Measurements from ENCODE around the gene RGS3.
"Not testable (repeated sequence)": the region's sequence is repeated elsewhere in the genome, so short reads cannot be mapped to it uniquely, and the experiment has no call there.

The RGS3 gene

DNA sequence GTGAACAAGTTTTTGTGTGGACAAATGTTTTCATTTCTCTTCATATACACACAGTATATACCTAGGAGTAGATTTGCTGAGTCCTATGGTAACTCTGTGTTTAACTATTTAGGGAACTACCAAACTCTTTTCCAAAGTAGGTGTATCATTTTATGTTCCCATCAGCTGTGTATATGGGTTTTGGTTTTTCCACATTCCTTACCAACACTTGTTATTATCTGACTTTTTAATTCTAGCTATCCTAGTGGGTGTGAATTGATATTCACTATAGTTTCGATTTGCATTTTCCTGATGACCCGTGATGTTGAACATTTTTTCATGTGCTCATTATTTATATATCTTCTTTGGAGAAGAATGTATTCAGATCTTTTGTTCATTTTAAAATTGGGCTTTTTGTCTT, 3.7 kb downstream of the RGS3 start:
- DNase-seq: no peak

DNA sequence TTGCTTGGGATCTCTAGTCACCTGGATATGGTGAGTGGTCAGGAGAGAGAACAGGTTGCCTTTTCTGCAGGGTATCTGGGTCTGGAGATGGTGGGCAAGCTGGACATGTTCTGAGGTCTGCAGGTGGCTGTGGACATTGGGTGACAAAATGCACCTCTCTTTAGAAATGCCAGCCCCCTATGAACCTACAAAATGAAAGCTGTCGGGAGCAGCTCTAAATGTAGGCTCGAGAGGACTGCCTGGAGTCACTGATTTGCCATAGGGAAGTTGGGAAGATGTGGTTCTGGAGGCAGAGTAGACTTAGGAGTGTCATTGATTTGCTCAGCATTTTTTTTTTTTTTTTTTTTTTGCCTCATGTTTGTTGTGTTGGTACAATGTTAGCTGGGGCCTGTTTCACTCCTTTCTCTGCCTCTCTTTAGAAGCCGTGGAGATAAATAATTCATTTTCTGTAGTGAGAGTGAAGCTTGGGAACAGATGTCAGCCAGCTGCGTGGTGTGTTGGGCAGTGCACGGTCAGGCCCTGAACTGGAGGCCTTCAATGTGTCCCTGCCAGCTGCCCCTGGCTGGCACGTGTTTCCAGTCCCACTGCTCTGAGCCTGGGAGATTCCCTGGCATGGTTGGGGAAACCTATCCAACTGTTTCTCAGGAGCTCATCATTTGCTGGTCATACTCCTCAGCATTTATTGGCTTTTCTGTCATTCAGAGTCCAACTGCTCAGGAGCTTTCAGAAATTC, 5.4 kb downstream of the RGS3 start:
- DNase-seq: no peak

DNA sequence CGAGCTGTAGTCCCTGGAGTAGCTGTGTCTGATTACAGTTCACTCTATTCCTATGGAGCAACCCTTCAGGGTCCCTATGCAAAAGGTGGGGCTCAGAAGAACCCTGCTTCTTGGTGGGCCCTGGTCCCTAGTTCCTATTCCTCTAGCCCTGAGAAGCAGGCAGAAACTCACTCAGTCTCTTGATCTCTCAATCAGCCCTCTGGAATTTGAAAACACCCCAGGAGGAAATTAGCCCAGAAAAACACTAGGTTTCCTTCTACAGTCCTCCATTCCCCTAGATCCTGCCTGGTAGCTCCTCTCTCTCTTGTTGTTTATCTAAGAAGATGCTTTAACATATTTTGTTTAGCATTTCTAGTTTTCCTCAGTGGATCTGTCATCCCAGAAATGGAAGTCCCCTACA, 7.6 kb downstream of the RGS3 start:
- DNase-seq: no peak

DNA sequence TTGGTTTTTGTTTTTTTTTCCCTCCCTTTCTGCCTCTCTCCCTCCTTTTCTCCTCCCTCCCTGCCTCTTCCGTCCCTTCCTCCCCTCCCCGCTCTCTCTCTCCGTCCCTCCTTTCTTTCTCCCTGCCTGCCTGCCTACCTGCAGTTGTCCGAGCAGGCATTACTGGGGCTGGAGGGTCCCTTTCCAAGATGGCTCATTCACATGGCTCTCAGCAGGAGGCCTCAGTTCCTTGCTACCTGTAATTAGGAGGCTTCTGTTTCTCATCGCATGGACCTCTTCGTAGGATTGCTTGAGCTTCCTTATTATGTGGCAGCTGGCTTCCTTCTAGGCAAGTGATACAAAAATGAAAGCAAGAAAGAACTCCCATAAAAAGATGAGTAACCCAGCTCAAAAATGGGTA, 8.0 kb downstream of the RGS3 start:
- no peak for DNase-seq

DNA sequence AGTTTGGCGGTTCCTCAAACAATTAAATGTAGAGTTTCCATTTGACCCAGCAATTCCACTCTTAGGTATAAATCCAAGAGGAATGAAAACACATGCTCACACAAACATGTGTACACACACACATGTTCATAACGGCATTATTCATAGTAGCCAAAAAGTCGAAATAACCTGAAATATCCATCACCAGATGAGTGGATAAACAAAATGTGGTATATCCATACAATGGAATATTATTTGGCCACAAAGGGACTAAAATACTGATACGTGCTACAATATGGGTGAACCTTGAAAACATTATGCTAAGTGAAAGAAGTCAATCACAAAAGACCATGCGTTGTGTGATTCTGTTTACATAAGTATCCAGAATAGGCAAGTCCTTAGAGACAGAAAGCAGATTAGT, 8.7 kb downstream of the RGS3 start:
- DNase-seq: no peak

DNA sequence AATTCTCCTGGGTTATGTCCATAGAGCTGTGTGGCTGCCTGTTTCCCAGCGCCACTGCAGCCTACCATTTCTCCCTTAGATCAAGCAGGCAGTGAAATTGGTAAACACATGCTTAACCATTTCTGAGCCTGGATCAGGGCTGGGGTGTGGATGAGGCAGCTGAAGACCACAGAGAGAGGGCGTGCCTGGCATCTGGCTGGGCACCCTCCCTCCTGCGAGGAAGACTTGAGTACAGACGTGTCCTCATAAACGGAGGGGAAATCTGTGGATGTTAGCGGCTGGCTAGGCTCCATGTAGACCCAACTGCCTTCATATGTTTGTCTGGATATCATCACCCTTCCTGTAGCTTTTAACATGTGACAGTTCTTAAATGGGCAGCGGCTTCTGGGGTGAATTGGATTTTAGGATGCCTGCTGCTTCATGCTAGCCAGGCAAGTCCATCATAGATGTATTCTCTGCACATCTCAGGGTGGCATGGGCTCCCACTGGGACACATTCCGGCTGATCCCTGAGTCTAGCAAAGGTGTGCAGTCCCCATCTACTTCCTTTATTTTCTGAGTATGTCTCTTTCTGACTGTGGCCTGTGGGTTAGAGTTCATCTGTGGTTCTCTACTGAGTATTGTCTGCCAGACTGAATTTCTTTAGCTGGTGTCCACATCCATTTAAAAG, 11.0 kb downstream of the RGS3 start:
- DNase-seq: no peak

DNA sequence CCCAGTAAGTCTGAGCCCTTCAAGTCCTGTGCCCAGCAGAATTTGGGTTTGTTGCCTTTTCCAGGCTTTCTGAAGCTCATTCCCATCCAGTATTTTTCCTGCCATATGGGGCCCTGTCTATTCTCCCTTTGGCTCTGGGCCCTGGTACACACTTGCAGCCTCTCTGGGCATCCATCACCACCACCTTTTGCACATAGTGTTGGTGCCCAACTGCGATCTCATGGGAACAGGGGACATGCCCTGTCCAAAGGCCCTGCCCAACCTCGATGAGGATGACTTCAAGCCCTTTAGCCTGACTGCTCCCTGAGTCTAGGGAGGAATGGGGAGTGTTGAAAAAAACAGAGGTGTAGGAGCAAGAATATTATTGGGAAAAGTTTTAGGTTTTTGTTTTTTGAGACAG, 11.5 kb downstream of the RGS3 start:
- DNase-seq: no peak

DNA sequence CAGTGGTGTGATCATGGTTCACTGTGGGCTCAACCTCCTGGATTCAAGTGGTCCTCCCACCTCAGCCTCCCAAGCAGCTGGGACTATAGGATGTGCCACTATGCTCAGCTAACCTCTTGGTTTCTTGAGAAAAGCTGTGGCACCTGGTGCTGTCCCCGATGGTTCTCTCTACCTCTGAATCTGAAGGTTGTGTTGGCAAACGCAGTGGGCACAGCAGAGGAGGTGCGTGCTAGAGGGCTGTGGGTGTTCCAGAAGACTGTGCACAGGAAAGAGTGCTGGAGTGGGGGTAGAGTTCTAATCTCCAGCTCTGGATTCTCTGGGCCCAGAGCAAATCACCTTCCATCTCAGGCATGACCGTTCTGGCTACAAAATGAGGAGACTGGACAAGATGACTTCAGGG, 12.5 kb downstream of the RGS3 start:
- DNase-seq: no peak

DNA sequence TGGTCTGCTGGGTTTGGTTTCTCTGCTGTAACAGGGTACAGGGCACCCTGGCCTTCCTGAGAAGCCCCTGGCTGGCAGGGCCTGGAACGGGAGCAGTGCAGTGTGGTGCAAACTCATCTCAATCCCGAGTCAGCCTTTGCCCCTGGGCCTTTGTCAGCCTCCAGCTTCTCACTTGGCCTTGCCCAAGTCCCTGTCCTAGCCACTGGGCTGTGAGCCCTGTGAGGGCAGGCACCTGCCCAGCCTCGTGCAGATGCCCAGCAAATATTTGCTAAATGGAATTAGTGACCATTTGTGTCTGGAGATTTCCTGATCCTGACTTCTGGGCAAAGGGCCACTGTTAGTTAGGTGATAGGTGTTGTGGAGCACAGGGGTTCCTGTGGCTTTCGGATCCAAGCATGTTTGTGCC, 13.0 kb downstream of the RGS3 start:
- DNase-seq: no peak

DNA sequence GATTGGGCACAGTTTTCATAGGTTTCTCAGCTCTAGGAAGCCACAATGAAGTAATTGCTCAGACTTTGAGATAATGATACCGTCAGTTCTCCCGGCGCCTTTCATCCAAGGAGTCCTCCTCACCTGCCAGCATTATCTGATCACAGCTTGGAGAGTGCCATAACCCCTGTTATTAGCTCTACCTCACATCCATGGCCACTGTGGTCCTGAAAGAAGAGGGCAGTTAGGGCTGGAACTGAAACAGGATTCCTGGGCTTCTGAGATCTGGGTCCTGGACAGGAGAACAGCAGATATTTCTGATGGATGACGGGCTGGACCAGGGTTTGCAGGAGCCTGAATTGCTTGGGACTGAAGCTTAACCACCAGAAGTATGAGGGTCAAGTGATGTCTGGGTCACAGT, 13.5 kb downstream of the RGS3 start:
- no peak for DNase-seq

DNA sequence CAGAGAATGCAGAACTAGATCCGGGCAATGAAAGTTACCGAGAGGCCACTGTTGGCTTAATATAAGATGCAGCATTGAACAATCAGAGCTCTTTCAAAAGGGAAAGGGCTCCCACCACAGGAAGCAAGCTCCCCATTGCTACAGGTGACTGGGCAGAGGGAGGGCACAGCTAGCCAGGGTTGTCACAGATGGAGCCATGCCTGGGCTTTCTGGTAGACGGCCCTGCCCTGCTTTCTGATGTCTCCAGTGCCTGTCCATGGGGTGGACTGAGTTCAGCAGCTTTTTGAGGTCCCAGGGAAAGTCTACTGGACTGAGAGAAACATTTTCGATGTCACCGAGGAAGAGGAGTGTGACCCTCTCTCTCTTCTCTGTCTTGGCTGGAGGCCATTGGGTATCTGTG, 14.1 kb downstream of the RGS3 start:
- DNase-seq: no peak

DNA sequence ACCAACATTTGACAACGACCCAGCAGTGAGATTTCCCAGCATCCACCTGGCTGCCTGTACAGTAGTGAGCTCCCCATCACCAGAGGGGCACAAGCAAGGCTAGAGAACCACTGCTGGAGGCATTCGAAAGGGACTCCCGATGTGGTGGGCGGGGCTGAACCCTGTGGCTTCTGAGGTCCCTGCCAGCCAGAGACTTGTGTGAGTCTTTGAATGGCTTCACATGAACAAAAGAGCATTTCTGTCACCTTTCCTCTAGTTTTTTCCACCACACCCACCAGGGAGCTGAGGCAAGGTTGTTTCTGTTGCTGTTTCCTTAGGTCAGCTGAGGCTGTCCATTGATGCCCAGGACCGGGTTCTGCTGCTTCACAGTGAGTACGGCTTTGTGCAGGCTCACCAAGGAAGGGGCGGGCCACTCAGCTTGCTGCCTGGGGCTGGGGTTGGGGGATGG, 15.7 kb downstream of the RGS3 start:
- peak in 1 of 2 donors; percentile 12 for DNase-seq

DNA sequence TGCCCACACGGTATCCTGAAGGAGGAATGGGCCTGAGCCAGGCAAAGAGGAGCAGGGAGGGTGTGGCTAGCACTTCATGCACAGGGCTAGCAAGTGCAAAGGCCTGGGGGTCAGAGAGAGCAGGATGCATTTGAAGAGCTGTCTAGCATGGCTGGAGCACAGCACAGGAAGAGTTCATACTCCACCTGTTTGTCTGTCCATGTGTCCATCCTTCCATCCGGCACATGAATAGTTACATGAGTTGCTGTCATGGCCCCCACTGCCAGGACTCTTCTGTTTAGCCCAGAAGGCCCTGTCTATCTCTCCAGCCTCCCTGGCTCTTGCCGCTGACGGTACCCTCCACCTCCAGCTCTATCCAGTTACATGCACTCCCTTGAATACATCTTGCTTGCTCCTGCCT, 17.1 kb downstream of the RGS3 start:
- no peak for DNase-seq

DNA sequence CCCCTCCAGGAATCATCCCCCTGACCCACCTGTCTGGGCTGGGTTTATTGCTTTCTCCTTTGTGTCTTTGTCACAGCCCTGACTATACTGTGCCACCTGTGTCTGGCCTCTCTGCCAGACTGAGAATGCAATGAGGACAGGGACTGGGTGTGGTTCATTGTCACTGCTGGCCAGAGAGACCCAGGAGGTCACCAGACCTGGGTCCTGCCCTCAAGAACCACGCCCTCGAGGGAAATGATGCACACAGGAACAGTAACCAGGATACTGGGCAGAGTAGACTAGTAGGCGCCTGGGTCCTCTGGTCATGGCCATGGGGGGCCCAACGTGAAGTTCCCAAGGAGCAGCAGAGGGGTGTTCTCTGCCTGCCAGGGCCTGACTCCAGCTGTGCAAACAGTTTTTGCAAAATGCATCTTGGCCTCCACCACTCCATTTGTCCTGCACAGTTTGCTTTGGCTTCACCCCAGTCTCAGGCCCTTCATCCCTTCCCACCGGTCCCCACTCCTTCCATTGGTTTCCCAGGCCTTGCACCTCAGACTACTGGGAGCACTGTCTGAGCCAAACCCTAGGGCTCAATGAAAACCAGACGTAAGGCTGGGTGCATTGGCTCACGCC, 17.8 kb downstream of the RGS3 start:
- DNase-seq: no peak

DNA sequence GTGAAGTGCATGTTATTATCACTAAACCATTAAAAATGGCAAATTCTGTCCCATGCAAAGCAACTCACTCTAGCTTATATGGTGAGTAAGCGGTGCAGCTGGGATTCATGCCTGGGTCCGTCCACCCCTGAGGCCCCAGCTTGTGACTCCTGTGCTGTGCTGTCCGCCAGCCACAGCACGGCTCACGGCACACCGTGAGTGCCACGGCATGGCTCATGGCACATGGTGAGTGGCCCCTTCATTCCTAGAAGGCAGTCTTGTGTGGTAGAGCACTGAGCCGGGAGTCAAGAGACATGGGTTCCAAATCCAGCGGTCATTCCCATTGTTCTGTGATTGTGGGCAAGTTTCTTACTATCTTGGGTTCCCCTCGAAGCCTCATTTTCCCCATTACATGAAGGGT, 18.8 kb downstream of the RGS3 start:
- no peak for DNase-seq

DNA sequence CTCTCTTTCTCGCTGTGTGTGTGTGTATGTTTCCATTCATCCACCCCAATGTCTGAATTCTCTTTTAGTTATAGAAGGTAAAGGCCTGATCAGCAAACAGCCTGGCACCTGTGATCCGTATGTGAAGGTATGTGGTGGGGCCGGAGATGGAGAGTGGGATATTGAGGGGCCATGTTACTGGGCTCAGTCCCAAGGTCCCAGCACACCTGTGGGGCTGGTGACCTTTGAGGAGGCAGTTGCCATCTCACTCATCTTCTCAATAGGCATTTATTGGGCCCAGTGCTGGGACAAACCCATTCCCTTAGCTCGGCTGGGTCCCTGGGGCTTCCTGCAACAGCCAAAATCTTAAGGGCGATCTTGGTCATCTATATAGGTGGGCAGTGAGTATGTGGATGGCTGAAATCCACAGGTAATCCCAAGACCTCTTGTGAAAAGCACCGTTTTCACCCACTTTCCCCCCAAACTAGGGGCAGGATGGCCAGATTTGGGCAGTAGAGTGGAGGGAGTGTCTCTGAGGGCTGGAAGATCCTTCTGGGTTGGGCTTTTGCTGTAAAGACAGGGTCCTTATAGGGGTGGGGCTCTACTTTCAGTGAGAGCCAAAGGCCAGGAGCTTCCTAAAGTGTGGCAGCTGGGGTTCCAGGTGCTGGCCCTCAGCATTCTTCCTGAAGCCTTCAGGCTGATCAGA, 19.6 kb downstream of the RGS3 start:
- no peak for DNase-seq

DNA sequence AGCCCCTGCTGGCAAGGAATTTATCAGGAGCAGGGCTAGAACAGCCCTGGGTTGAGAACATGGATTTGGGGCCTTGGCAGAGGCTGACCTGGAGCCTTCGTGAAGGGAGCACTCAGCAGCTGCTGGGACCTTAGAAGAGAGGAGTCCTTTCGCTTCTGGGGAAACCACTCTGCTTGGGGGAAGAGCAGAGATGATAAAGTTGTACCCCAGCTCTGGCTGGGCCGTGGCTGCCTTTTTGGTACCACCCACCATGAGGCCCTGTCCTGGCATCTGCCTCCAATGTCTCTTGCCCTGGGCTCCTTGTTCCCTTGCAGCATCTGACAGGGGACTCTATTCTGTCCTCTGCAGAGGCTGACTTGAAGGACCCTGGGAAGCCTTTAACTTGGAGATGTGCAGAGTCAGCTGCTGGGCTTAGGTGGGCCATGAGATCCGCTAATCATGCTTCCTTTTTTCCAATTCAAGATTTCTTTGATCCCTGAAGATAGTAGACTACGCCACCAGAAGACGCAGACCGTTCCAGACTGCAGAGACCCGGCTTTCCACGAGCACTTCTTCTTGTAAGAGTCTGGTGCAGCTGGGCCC, 20.2 kb downstream of the RGS3 start:
- DNase-seq: no peak

DNA sequence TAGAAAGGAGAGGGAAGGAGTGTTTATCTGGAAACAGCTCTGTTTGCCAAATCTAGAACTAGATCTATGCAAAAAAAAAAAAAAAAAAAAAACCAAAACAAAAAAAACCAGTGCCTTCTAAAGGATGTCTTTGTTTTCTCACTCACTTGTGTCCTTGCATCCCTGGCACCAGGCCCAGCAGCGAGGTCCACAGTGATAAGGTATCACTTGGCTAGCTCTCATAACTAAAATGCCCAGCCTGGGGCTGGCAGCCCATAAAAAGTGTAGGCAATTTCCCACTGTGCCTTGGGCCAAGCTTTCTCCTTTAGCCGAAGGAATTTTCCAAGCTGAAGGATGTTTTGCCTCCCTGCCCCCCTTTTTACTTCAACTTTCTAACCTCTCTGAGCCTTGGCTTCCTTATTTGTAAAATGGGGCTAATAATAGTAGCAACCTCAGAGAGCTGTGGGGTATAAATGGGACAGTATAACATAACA, 20.8 kb downstream of the RGS3 start:
- DNase-seq: no peak

DNA sequence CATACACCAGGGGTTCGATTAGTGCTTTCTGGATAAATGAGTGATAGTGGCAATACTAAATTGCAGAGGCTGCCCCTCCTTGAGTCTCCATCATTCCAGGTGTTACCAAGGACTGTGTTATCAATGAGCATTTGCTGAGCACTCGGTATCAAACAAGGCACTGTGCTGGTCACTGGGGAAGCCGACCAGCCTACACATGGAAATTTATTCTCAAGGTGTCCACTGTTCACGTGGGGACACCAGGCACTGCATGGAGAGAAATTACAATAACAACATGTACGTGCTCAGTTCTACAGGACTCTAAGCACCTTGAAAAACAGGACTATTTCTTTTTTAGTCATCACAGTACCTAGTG, 22.2 kb downstream of the RGS3 start:
- DNase-seq: no peak

DNA sequence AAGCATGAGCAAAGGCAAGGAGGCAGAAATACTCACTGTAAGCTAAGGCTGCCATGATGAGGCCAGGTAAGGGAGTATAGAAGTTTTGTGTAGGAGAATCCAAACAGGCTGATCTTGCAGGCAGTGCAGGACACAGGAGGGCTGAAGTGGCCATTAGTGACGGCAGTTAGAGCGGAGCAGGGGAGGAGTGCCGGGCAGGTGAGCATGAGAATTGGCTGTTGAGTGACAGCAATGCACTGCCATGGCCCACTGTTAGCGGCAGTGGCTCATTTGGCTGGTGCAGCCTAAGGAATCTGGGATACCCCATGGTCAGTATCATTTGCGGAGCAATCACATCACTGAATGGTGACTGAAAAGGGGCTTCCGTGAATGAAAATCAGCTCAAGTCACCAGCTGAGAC, 22.8 kb downstream of the RGS3 start:
- no peak for DNase-seq

DNA sequence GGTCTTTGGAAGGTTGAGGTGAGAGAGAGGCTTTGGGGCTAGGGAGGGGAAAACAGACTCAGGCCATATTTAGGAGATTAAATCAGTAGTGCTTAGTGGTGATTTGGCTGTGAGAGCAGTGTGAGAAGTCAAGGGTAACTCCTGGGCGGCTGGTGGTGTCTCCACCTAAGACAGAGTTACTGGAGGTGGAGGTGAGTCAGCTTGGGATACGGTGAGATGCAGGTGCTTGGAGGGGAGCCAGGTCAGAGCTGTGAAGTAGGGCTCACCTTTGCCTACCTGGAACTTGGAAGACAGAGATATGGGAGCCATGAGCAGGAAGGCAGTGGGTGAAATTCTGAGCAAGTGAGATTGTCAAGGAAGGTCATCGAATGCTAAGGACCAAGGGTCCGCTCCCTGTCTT, 24.5 kb downstream of the RGS3 start:
- no peak for DNase-seq

DNA sequence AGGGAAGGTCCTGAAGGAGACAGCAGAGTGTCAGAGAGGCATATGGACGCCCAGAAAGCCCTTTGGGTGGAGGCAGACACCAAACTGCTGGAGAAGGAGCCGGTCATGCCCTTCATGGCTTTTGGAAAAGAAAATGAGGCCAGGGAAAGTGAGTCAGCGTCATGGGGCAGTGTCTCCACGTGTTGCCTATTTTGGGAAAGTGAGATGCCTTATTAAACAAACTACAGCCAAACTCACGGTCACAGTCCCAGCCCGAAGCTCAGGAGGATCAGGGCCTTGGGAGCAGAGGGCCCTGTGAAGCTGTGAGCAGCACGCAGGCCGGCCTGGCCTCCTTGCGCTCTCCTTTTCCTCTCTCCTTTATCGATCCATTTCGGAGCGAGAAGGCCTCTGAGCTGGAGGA, 25.0 kb downstream of the RGS3 start:
- DNase-seq: no peak

DNA sequence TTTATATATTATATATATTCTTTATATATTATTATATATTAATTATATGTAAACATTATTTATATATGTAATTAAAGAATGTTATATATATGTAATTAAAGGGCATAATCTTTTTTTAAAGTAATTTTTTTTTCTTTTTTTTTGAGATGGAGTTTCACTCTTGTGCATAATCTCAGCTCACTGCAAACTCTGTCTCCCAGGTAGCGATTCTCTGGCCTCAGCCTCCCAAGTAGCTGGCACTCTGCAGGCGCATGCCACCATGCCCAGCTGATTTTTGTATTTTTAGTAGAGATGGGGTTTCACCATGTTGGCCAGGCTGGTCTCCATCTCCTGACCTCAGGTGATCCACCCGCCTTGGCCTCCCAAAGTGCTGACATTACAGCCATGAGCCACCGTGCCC, 27.6 kb downstream of the RGS3 start:
- DNase-seq: not testable (repeated sequence)

All from stimulated activated CD4-positive, alpha-beta T cell treated with anti-CD3 and anti-CD28 coated beads, Interleukin-2, amount 100 ng/mL, for 48 hours (primary cell).